ENCODE results near the gene RNF31. TPM values are rescaled to one million over a fixed set of nuclear protein-coding genes. Genes with fewer than 3 reads are reported as not detected.

RNF31 gene
- total RNA-seq, 1 experiment from 2014 or later, result 77.6 TPM

DNA sequence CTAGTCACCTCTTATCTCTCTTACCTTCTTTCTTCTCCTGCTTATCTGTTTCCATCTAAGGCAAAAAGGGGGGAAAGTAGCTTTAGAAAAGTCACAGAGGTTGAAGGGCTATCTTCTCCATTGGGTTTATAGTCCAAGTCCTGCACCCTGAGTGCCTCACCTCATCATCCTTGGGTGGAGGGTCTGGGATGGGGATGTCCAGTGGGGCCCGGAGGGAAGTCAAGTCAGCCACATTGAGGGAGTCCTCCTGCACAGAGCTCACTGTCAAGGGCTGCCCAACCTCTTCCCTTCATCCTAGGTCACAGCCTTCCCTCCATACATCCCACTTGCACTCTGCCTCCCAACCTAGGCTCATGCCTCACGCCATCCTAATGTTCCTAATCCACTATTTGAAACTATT, 2.1 kb upstream of the RNF31 start:
- H3K9me3 Mint-ChIP-seq (ENCODE audit: unreplicated experiment), result no peaks in the 10 kb centered on the region
- CTCF ChIA-PET, result interaction anchor here (1.8 to 4.1 kb wide), 3 partner anchors 16 to 36 kb away, joined by 12 to 47 read pairs (median 17); partner anchors contain the start of genes DCAF11, IRF9 and NRL
- POLR2A ChIA-PET, result interaction anchor here (2.7 to 2.8 kb wide), 2 partner anchors 9 to 31 kb away, joined by 21 to 46 read pairs; partner anchors contain the start of genes DCAF11, NRL and PSME1

DNA sequence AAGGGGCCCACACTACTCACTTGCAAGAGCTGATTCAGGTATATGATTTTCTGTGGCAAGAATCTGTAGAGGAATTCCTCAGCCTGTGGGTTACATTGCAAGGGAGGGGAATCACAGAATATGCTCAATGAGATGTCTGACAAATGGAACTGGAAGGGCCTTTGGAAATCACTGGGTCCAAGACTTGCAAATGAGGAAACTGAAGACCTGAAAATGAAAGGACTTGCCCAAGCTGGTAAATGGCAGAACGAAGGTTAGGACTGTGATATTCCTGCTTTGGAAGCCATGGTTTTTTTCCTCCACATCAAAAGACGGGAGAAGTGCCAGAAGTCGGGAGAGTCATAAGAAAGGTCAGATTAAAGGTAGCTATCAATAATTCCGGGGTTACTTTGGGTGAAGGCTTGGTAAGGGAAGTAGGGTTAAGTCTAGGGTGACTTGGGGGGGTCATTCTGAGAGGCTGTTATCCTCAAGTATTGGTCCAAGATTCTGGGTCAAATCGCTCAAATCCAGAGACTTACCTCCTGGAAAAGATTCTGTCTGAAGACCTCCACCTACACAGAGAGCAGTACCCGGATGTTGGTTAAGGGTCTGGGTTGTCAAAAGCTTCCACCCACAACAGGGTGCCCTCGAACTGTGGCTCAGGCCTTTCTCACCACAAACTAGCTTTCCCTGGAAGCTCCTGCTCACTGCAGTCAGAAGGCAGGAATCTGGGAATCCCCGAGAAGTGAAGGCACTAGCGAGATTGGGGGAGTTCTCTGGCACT, 1.4 kb upstream of the RNF31 start:
- intact Hi-C loops (cut with micrococcal nuclease; ENCODE audit: unreplicated experiment), result loop anchor here (1.0 kb wide), 2 partner anchors 31 to 42 kb away; partner anchors contain the start of gene IPO4
- DNase-seq, result no peak
- ChIA-PET CTCF (interaction anchor here (1.0 to 4.1 kb wide), 7 partner anchors 10 to 186 kb away, joined by 4 to 47 read pairs (median 8); partner anchors contain the start of genes DCAF11, IRF9, NRL and PSME1), POLR2A (interaction anchor here (1.1 to 2.8 kb wide), 7 partner anchors 9 to 97 kb away, joined by 6 to 46 read pairs (median 14); partner anchors contain the start of genes CHMP4A, DCAF11, IRF9 and NRL)
- Mint-ChIP-seq H3K4me3 (ENCODE audit: unreplicated experiment) (peak overlapping the region; percentile 92), H3K4me1 (ENCODE audit: low read depth, unreplicated experiment) (peaks cover 18% of the 10 kb centered on the region), H3K36me3 (ENCODE audit: insufficient read depth, unreplicated experiment) (peaks cover 47% of the 10 kb centered on the region), H3K9me3 (ENCODE audit: unreplicated experiment) (no peaks in the 10 kb centered on the region), H3K27me3 (ENCODE audit: insufficient read depth, unreplicated experiment) (no peaks in the 10 kb centered on the region), H3K27ac (ENCODE audit: unreplicated experiment) (peak overlapping the region; percentile 65)
- TF ChIP-seq, protein P1, sequence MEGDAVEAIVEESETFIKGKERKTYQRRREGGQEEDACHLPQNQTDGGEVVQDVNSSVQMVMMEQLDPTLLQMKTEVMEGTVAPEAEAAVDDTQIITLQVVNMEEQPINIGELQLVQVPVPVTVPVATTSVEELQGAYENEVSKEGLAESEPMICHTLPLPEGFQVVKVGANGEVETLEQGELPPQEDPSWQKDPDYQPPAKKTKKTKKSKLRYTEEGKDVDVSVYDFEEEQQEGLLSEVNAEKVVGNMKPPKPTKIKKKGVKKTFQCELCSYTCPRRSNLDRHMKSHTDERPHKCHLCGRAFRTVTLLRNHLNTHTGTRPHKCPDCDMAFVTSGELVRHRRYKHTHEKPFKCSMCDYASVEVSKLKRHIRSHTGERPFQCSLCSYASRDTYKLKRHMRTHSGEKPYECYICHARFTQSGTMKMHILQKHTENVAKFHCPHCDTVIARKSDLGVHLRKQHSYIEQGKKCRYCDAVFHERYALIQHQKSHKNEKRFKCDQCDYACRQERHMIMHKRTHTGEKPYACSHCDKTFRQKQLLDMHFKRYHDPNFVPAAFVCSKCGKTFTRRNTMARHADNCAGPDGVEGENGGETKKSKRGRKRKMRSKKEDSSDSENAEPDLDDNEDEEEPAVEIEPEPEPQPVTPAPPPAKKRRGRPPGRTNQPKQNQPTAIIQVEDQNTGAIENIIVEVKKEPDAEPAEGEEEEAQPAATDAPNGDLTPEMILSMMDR (IDR thresholded peaks at IDR 0.05; ENCODE audit: insufficient read depth in 1 of 2, low read depth in 1 of 2, low read length in 1 of 2, severe bottlenecking in 1 of 2, unreplicated experiment in 1 of 2), result no peak
- no peaks in the 10 kb centered on the region for H3K27me3 ChIP-seq (replicated peaks; ENCODE audit: control insufficient read depth, insufficient read depth, low read length)
- H3K9me3 ChIP-seq, result no peaks in the 10 kb centered on the region
- H3K36me3 ChIP-seq (ENCODE audit: control insufficient read depth, insufficient read depth, low read length), result peaks cover 5% of the 10 kb centered on the region; the same call in 1 of the 2 replicates
- TSS peak; percentile 55 for BruUV-seq (replicated peaks)
- peak overlapping the region; percentile 95 for H3K4me3 ChIP-seq (ENCODE audit: low read depth, low read length)
- peaks cover 6% of the 10 kb centered on the region for H3K4me1 ChIP-seq

More for the DNA sequence above, 2.1 kb upstream of the RNF31 start:
- TF ChIP-seq, protein P1 (IDR thresholded peaks at IDR 0.05; ENCODE audit: insufficient read depth in 1 of 2, low read depth in 1 of 2, low read length in 1 of 2, severe bottlenecking in 1 of 2, unreplicated experiment in 1 of 2), result no peak
- no peak for DNase-seq
- H3K27me3 ChIP-seq (replicated peaks; ENCODE audit: control insufficient read depth, insufficient read depth, low read length), result no peaks in the 10 kb centered on the region
- H3K27me3 Mint-ChIP-seq (ENCODE audit: insufficient read depth, unreplicated experiment), result no peaks in the 10 kb centered on the region
- H3K4me1 Mint-ChIP-seq (ENCODE audit: low read depth, unreplicated experiment), result peaks cover 18% of the 10 kb centered on the region
- H3K4me3 ChIP-seq (ENCODE audit: low read depth, low read length), result no peak overlapping the region
- intact Hi-C loops (cut with micrococcal nuclease; ENCODE audit: unreplicated experiment), result no loop called here
- no peaks in the 10 kb centered on the region for H3K9me3 ChIP-seq
- peak overlapping the region; percentile 92 for H3K4me3 Mint-ChIP-seq (ENCODE audit: unreplicated experiment)
- no TSS peak for BruUV-seq (replicated peaks)
- no peak overlapping the region for H3K27ac Mint-ChIP-seq (ENCODE audit: unreplicated experiment)
- H3K36me3 Mint-ChIP-seq (ENCODE audit: insufficient read depth, unreplicated experiment), result peaks cover 46% of the 10 kb centered on the region
- peaks cover 6% of the 10 kb centered on the region for H3K4me1 ChIP-seq
- peaks cover 5% of the 10 kb centered on the region; the same call in 1 of the 2 replicates for H3K36me3 ChIP-seq (ENCODE audit: control insufficient read depth, insufficient read depth, low read length)

DNA sequence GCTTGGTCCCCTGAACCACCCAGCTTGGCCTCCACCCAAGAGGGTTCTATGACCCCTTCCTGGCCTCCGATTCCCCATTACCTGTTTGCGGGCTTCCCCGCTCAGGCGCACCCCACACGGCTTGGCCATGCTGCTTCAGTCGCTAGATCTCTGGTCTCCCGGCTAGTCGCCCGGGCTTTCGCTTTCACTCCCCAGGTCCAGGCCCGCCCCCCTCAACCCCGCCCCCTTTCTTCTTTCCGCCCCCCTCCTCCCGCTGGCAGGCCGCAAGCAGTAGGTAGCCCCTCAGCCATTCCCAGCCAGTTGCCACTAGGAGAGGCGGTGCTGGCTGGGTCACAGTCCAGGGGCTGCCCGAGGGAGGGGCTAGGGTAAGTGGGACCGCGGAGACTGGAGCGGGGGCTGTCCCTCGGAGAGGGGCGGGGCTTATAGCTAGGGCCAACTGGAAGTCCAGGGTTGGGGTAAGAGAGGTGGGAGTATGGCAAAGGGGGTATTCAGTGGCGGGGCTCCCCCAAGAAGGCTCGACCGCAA, 783 bp upstream of the RNF31 start, which contains the start of gene PSME2:
PSME2 (minus strand) TSS at position 158 of the 525 bp plus-strand sequence; CDS start at position 129, 29 bp downstream.
- Histone ChIP-seq H3K36me3 (ENCODE audit: control insufficient read depth, insufficient read depth, low read length) (peaks cover 5% of the 10 kb centered on the region; the same call in 1 of the 2 replicates), H3K27me3 (replicated peaks; ENCODE audit: control insufficient read depth, insufficient read depth, low read length) (no peaks in the 10 kb centered on the region), H3K4me3 (ENCODE audit: low read depth, low read length) (peak within 1 kb of the TSS; percentile 95), H3K9me3 (no peaks in the 10 kb centered on the region), H3K4me1 (peaks cover 6% of the 10 kb centered on the region)
- no TSS peak for BruUV-seq (replicated peaks)
- TF ChIP-seq, protein P1 (IDR thresholded peaks at IDR 0.05; ENCODE audit: insufficient read depth in 1 of 2, low read depth in 1 of 2, low read length in 1 of 2, severe bottlenecking in 1 of 2, unreplicated experiment in 1 of 2), result no peak
- Mint-ChIP-seq H3K27me3 (ENCODE audit: insufficient read depth, unreplicated experiment) (no peaks in the 10 kb centered on the region), H3K9me3 (ENCODE audit: unreplicated experiment) (no peaks in the 10 kb centered on the region), H3K27ac (ENCODE audit: unreplicated experiment) (peak within 1 kb of the TSS; percentile 65), H3K36me3 (ENCODE audit: insufficient read depth, unreplicated experiment) (peaks cover 49% of the 10 kb centered on the region), H3K4me1 (ENCODE audit: low read depth, unreplicated experiment) (peaks cover 18% of the 10 kb centered on the region), H3K4me3 (ENCODE audit: unreplicated experiment) (peak within 1 kb of the TSS; percentile 92)
- ChIA-PET CTCF (interaction anchor here (0.6 to 4.1 kb wide), 12 partner anchors 11 to 186 kb away, joined by 3 to 47 read pairs (median 6); partner anchors contain the start of genes CHMP4A, CIDEB, DCAF11 and IRF9), POLR2A (interaction anchor here (0.8 to 2.8 kb wide), 10 partner anchors 10 to 96 kb away, joined by 4 to 46 read pairs (median 10); partner anchors contain the start of genes CHMP4A, DCAF11, IPO4 and IRF9)
- DNase-seq, result peak; percentile 98 to 99
- intact Hi-C loops (cut with micrococcal nuclease; ENCODE audit: unreplicated experiment), result loop anchor here (1.0 kb wide), 2 partner anchors 31 to 42 kb away; partner anchors contain the start of gene IPO4

Measured in Caco-2 (cell line).